HL-60 (cell line): ENCODE data around the gene S100A8.
A peak's percentile ranks its signal among the peaks of the same experiment; 100 is the strongest.

Source experiments
- DNase-seq, 2 experiments: peaks; one replicate each; pipeline ENCODE4 v3.0.0-alpha.2; 2010 to 2020; ENCODE audit warnings: low read depth in 1 of 2, low spot score in 1 of 2
- H3K27ac ChIP-seq: fragments of 250-450 bp; sonication (Bioruptor Pico); replicated peaks from 2 replicates; pipeline ENCODE4 v1.5.1; 2020; ENCODE audit warnings: mild to moderate bottlenecking, moderate library complexity
- H3K27me3 ChIP-seq: fragments of 250-450 bp; sonication (Bioruptor Pico); 2 replicates; pipeline ENCODE4 v1.5.1; 2021; ENCODE audit warnings: mild to moderate bottlenecking, moderate library complexity; ENCODE audit not compliant: insufficient read depth, poor library complexity, severe bottlenecking
- H3K4me3 ChIP-seq: replicated peaks from 2 replicates; pipeline ENCODE4 v1.5.1; 2011; ENCODE audit warnings: mild to moderate bottlenecking, control low read depth, low read length; ENCODE audit not compliant: insufficient read depth
- CTCF ChIP-seq: IDR thresholded peaks from one replicate; pipeline ENCODE4 v1.5.1; 2011; ENCODE audit warnings: low read length, control low read depth, inconsistent platforms; ENCODE audit not compliant: insufficient read depth
- GABPA ChIP-seq: IDR thresholded peaks from 2 replicates; pipeline ENCODE4 v1.6.1; 2012; ENCODE audit warnings: low read depth
- POLR2AphosphoS5 ChIP-seq: IDR thresholded peaks from 2 replicates; pipeline ENCODE4 v1.6.1; 2012; ENCODE audit warnings: low read depth
- REST ChIP-seq: IDR thresholded peaks from 2 replicates; pipeline ENCODE4 v1.6.1; 2012; ENCODE audit warnings: low read depth; ENCODE audit not compliant: insufficient replicate concordance
- SPI1 ChIP-seq: IDR thresholded peaks from 2 replicates; pipeline ENCODE4 v1.6.1; 2012; ENCODE audit warnings: low read depth, mild to moderate bottlenecking, borderline replicate concordance

S100A8 gene

GRCh38 chr1:153389401-153389800 lies 1.5 kb downstream of the S100A8 start:
- DNase-seq: peak in 1 of 2 experiments; percentile 38
- no peaks in the 10 kb centered on the region for H3K27me3 ChIP-seq
- H3K27ac ChIP-seq: peak overlapping the region; percentile 88

GRCh38 chr1:153387785-153388184 lies 3.1 kb downstream of the S100A8 start:
- H3K27me3 ChIP-seq: no peaks in the 10 kb centered on the region
- H3K27ac ChIP-seq: peak overlapping the region; percentile 63
- TF ChIP-seq POLR2AphosphoS5: no peak
- TF ChIP-seq REST: no peak
- TF ChIP-seq CTCF: no peak
- no peak for TF ChIP-seq GABPA
- TF ChIP-seq SPI1: no peak
- no peak for DNase-seq
- no peak overlapping the region for H3K4me3 ChIP-seq

More at GRCh38 chr1:153389401-153389800, 1.5 kb downstream of the S100A8 start:
- TF ChIP-seq GABPA (no peak), POLR2AphosphoS5 (no peak), CTCF (no peak), SPI1 (no peak), REST (no peak)
- no peak overlapping the region for H3K4me3 ChIP-seq

GRCh38 chr1:153387001-153387400 lies 3.9 kb downstream of the S100A8 start:
- peak overlapping the region; percentile 63 for H3K27ac ChIP-seq
- TF ChIP-seq GABPA (no peak), SPI1 (no peak), POLR2AphosphoS5 (no peak), CTCF (no peak), REST (no peak)
- DNase-seq: no peak
- H3K4me3 ChIP-seq: no peak overlapping the region
- no peaks in the 10 kb centered on the region for H3K27me3 ChIP-seq
